ENCODE results near the gene PSD2.

GRCh38 chr5:139872052-139872766 is 76.6 kb downstream of the PSD2 start:
- TF ChIP-seq, protein P1, sequence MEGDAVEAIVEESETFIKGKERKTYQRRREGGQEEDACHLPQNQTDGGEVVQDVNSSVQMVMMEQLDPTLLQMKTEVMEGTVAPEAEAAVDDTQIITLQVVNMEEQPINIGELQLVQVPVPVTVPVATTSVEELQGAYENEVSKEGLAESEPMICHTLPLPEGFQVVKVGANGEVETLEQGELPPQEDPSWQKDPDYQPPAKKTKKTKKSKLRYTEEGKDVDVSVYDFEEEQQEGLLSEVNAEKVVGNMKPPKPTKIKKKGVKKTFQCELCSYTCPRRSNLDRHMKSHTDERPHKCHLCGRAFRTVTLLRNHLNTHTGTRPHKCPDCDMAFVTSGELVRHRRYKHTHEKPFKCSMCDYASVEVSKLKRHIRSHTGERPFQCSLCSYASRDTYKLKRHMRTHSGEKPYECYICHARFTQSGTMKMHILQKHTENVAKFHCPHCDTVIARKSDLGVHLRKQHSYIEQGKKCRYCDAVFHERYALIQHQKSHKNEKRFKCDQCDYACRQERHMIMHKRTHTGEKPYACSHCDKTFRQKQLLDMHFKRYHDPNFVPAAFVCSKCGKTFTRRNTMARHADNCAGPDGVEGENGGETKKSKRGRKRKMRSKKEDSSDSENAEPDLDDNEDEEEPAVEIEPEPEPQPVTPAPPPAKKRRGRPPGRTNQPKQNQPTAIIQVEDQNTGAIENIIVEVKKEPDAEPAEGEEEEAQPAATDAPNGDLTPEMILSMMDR (IDR thresholded peaks at IDR 0.05; ENCODE audit: insufficient read depth, low read depth, low read length): no peak
- TF ChIP-seq EZH2 (IDR thresholded peaks at IDR 0.05; ENCODE audit: insufficient read depth, low read length): no peak

Measured in astrocyte (in vitro differentiated cells and primary cell).